Activated B cell treated with CpG ODN at 0.5 μM for 24 hours (primary cell): ENCODE data around the gene HMBS. TPM values are rescaled to one million over a fixed set of nuclear protein-coding genes. Genes with fewer than 3 reads are reported as not detected.
"Not testable (repeated sequence)": the region's sequence is repeated elsewhere in the genome, so short reads cannot be mapped to it uniquely, and the experiment has no call there.

Source experiments
- ATAC-seq: fragments of 200-7000 bp; cut with Tn5 transposase; one replicate; pipeline ENCODE4 v1.10.0; 2021; ENCODE audit warnings: low read depth, mild to moderate bottlenecking, moderate library complexity
- CTCF ChIA-PET: fragments of 350-600 bp; sonication (Branson Sonifier 250); formaldehyde crosslinking; loops from one replicate; lab custom pipeline; 2021; ENCODE audit warnings: antibody characterized with exemption; lab: Charles Lee
- POLR2A ChIA-PET: fragments of 350-600 bp; sonication (Branson Sonifier 250); formaldehyde crosslinking; loops from one replicate; lab custom pipeline; 2021; ENCODE audit warnings: antibody characterized with exemption; lab: Charles Lee
- DNase-seq: peaks from one replicate; pipeline ENCODE4 v3.0.0; 2022
- H3K27ac Mint-ChIP-seq: one replicate; pipeline ENCODE4 v1.8.0; 2020; ENCODE audit warnings: mixed read lengths
- H3K27me3 Mint-ChIP-seq: one replicate; pipeline ENCODE4 v1.8.0; 2021; ENCODE audit warnings: mixed read lengths
- H3K36me3 Mint-ChIP-seq: one replicate; pipeline ENCODE4 v1.8.0; 2021; ENCODE audit warnings: low read depth, mixed read lengths
- H3K4me1 Mint-ChIP-seq: one replicate; pipeline ENCODE4 v1.8.0; 2021; ENCODE audit warnings: mixed read lengths
- H3K4me3 Mint-ChIP-seq: one replicate; pipeline ENCODE4 v1.8.0; 2020; ENCODE audit warnings: mild to moderate bottlenecking, mixed read lengths
- H3K9me3 Mint-ChIP-seq: one replicate; pipeline ENCODE4 v1.8.0; 2020; ENCODE audit warnings: mixed read lengths
- intact Hi-C: fragments of 100-400 bp; cut with micrococcal nuclease; formaldehyde crosslinking; loops from one replicate; pipeline ENCODE4 v1.15.1; 2024
- total RNA-seq: library from RNA; stranded (reverse); gene quantifications from 2 replicates; pipeline ENCODE4 v1.2.3, GENCODE V29; 2022
- TF ChIP-seq, protein P1 (sequence below): fragments of 200-600 bp; IDR thresholded peaks from one replicate; pipeline ENCODE4 v1.8.0; 2022; ENCODE audit warnings: antibody characterized with exemption, mild to moderate bottlenecking

The HMBS gene
- total RNA-seq, 1 donor from 2014 or later: 26.9 TPM

DNA sequence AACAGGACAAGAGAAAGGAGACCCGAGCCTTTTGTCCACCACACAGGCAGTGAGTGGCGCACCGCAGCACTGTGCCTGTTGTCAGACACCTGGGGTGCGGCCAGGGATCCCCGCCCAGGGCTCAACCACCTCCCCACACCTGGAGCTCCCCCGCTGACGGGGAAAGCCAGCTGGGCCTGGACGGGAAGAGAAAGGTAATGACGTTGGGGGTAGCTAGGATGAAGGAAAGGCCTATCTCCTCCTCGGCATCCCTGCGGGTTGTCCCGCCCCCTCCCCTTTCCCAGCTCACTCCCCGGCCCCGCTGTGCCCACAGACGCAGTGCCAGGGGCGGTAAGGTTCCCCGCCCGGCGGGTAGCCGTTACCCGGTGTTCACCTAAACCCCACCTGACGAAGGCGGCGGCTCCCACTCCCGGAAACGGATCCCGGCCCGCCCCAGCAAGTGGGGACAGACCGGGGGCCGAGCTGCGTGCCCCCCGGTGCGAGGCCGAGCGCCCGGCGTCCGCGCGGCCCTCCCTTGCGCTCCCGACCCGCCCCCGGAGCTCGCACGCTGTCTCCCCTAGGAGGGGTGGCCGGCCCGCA, 28.2 kb upstream of the HMBS start:
- Mint-ChIP-seq H3K4me3 (peak overlapping the region; percentile 96), H3K36me3 (peaks cover 54% of the 10 kb centered on the region), H3K4me1 (peaks cover 47% of the 10 kb centered on the region), H3K27me3 (no peaks in the 10 kb centered on the region), H3K9me3 (no peaks in the 10 kb centered on the region), H3K27ac (peak overlapping the region; percentile 95)
- intact Hi-C loops: loop anchor here (2.0 to 10.0 kb wide), 3 partner anchors 62 to 264 kb away; partner anchors contain the start of genes CENATAC and DDX6
- TF ChIP-seq, protein P1, sequence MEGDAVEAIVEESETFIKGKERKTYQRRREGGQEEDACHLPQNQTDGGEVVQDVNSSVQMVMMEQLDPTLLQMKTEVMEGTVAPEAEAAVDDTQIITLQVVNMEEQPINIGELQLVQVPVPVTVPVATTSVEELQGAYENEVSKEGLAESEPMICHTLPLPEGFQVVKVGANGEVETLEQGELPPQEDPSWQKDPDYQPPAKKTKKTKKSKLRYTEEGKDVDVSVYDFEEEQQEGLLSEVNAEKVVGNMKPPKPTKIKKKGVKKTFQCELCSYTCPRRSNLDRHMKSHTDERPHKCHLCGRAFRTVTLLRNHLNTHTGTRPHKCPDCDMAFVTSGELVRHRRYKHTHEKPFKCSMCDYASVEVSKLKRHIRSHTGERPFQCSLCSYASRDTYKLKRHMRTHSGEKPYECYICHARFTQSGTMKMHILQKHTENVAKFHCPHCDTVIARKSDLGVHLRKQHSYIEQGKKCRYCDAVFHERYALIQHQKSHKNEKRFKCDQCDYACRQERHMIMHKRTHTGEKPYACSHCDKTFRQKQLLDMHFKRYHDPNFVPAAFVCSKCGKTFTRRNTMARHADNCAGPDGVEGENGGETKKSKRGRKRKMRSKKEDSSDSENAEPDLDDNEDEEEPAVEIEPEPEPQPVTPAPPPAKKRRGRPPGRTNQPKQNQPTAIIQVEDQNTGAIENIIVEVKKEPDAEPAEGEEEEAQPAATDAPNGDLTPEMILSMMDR: no peak
- ChIA-PET CTCF (interaction anchor here (0.7 to 2.1 kb wide), 3 partner anchors 11 to 46 kb away, joined by 3 to 9 read pairs (median 4); partner anchors contain the start of genes HMBS and VPS11), POLR2A (interaction anchor here (0.7 to 4.7 kb wide), 15 partner anchors 11 to 265 kb away, joined by 3 to 62 read pairs (median 7); partner anchors contain the start of genes C2CD2L, CBL, CENATAC and DPAGT1)
- ATAC-seq (peak; percentile 0), DNase-seq (no peak)

DNA sequence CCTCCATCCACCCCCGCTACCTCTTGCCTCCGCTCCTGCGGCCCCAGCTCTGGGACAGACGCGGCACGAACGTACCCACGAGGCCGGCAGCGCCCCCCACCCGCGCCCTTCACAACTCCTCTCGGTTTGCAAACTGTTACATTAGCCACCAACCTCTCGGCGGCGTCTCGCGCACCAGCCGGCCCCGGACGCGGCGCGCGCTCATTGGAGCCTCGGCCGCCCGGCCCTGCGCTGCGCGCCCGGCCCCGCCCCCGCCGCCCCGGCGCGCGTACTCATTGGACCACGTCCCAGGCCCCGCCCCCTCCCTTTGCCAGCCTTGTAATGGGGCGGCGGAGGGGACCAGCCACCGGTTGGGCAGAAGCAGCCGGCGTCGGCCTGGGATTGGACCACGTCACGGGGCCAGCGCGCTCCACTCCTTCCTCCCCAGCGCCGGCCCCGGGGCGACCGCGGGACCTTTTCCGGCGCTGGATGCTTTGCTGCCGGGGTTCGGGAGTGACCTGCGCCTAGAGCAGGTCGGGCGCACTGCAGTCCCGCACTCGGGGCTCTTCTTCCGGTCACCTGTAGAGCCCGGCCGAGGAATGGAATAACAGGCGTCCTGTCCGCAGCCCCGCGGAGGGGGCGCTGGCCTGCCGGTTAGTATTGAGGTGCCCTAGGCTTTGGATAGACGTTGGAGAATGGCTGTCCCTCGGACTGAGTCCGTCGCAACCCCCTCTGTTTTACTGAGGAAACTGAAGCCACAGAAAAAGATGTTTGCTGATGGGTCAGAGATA, 27.5 kb upstream of the HMBS start, which contains the start of gene HYOU1:
TSS of gene HYOU1 (minus strand) at position 206 of the 770 bp plus-strand sequence. CDS start 1,045 bp downstream, outside the sequence.
- DNase-seq (peak; percentile 97), ATAC-seq (peak; percentile 94)
- TF ChIP-seq, protein P1: no peak
- peaks cover 40% of the 10 kb centered on the region for H3K4me1 Mint-ChIP-seq
- H3K36me3 Mint-ChIP-seq: peaks cover 48% of the 10 kb centered on the region
- peak within 1 kb of the TSS; percentile 95 for H3K27ac Mint-ChIP-seq
- CTCF ChIA-PET: interaction anchor here (0.7 to 2.1 kb wide), 3 partner anchors 10 to 45 kb away, joined by 3 to 9 read pairs (median 4); partner anchors contain the start of genes HMBS and VPS11
- H3K27me3 Mint-ChIP-seq: no peaks in the 10 kb centered on the region
- intact Hi-C loops: loop anchor here (1.0 to 10.0 kb wide), 9 partner anchors 10 to 265 kb away; partner anchors contain the start of genes CENATAC, DDX6, HINFP and RPS25
- no peaks in the 10 kb centered on the region for H3K9me3 Mint-ChIP-seq
- peak within 1 kb of the TSS; percentile 96 for H3K4me3 Mint-ChIP-seq
- POLR2A ChIA-PET: interaction anchor here (0.7 to 4.7 kb wide), 20 partner anchors 10 to 264 kb away, joined by 3 to 62 read pairs (median 6); partner anchors contain the start of genes C2CD2L, CBL, CENATAC and DPAGT1

DNA sequence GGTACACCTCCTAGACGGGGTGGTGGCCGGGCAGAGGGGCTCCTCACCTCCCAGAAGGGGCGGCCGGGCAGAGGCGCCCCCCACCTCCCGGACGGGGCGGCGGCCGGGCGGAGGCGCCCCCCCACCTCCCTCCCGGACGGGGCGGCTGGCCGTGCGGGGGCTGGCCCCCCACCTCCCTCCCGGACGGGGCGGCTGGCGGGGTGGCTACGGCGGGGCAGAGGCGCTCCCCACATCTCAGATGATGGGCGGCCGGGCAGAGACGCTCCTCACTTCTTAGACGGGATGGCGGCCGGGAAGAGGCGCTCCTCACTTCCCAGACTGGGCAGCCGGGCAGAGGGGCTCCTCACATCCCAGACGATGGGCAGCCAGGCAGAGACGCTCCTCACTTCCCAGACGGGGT, 25.6 kb upstream of the HMBS start:
- H3K27me3 Mint-ChIP-seq, H3K27ac Mint-ChIP-seq, CTCF ChIA-PET, H3K4me3 Mint-ChIP-seq, ATAC-seq, H3K9me3 Mint-ChIP-seq, DNase-seq: not testable (repeated sequence)
- peaks cover 29% of the 10 kb centered on the region for H3K36me3 Mint-ChIP-seq
- intact Hi-C loops: loop anchor here (5.0 to 10.0 kb wide), 2 partner anchors 64 to 267 kb away; partner anchors contain the start of genes CENATAC and DDX6
- peaks cover 31% of the 10 kb centered on the region for H3K4me1 Mint-ChIP-seq
- POLR2A ChIA-PET: interaction anchor here (1.1 kb wide), 1 partner anchor 9 kb away, joined by 3 read pairs; the partner anchor contains the start of gene VPS11

DNA sequence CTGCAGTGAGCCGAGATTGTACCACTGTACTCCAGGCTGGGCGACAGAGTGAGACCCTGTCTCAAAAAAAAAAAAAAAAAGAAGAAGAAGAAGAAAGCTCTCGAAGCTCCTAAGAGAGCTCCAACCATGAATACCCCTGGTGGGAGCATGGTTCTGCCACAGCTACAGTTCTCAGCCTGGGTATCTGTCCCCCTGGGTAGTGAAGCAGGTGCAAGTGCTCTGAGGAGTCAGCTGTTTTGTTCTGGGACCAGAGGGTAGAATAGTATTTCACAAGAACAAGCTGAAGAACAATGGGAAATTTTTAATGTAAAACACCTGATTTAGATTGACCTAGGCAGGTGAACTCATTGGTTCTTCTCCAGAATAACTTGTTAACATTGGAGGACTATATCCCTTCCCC, 23.4 kb upstream of the HMBS start:
- POLR2A ChIA-PET: interaction anchor here (0.6 to 1.6 kb wide), 4 partner anchors 33 to 48 kb away, joined by 3 to 10 read pairs (median 4); partner anchors contain the start of genes RPS25 and TRAPPC4
- no peak overlapping the region for H3K4me3 Mint-ChIP-seq
- ATAC-seq: no peak

DNA sequence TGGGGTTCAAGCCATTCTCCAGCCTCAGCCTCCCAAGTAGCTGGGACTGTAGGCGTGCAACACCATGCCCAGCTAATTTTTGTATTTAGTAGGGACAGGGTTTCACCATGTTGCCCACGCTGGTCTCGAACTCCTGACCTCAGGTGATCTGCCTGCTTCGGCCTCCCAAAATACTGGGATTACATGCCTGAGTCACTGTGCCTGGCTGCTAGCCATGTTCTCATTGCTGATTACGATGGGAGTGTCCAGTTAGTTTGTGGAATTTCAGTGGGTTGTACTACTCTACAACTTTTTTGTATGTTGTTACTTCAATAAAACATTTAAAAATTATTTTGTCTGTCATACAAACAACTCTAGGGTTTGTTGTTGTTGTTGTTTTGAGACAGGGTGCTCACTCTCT, 21.9 kb upstream of the HMBS start:
- POLR2A ChIA-PET: interaction anchor here (1.6 kb wide), 1 partner anchor 44 kb away, joined by 4 read pairs; the partner anchor contains the start of genes RPS25 and TRAPPC4
- TF ChIP-seq, protein P1: no peak
- no peak for ATAC-seq
- Mint-ChIP-seq H3K9me3 (no peaks in the 10 kb centered on the region), H3K36me3 (peaks cover 7% of the 10 kb centered on the region), H3K27ac (no peak overlapping the region), H3K27me3 (no peaks in the 10 kb centered on the region), H3K4me1 (peaks cover 31% of the 10 kb centered on the region), H3K4me3 (no peak overlapping the region)
- no peak for DNase-seq
- CTCF ChIA-PET: interaction anchor here (0.6 kb wide), 1 partner anchor 273 kb away, joined by 3 read pairs; no protein-coding TSS in a partner anchor
- intact Hi-C loops: no loop called here

More for the DNA sequence above, 23.4 kb upstream of the HMBS start:
- intact Hi-C loops: no loop called here
- H3K9me3 Mint-ChIP-seq: no peaks in the 10 kb centered on the region
- CTCF ChIA-PET: no interaction called here
- H3K27me3 Mint-ChIP-seq: no peaks in the 10 kb centered on the region
- no peak overlapping the region for H3K27ac Mint-ChIP-seq
- TF ChIP-seq, protein P1: no peak
- peaks cover 7% of the 10 kb centered on the region for H3K36me3 Mint-ChIP-seq
- DNase-seq: no peak
- H3K4me1 Mint-ChIP-seq: peaks cover 25% of the 10 kb centered on the region
